Stimulated activated CD8-positive, alpha-beta memory T cell treated with anti-CD3 and anti-CD28 coated beads, Interleukin-12 subunit alpha, Interleukin-12 subunit beta, amount 100 ng/mL, for 24 hours (primary cell): ENCODE measurements around the gene YIF1B.

Experiments used
- DNase-seq: peaks from one replicate; pipeline ENCODE4 v3.0.0-alpha.2; 2020; ENCODE audit errors: extremely low read depth

Gene YIF1B

GRCh38 chr19:38335949-38336637 lies 20.3 kb upstream of the YIF1B start:
- DNase-seq: peak; percentile 91

DNA sequence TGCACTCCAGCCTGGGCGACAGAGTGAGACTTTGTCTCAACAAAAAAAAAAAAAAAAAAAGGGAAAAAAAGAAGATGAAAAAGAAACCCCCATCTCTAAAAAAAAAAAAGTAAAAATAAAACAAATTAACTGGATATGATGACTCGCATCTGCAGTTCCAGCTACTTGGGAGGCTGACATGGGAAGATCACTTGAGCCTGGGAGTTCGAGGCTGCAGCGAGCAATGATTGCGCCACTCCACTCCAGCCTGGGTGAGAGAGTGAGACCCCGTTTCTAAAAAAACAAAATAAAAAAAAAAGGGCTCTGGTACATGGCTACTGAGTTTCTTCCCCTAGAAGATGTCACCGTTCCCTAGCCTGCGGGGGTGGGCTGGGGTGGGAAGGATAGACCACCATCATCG lies 17.5 kb upstream of the YIF1B start:
- DNase-seq: no peak

GRCh38 chr19:38331728-38332127 lies 16.0 kb upstream of the YIF1B start:
- DNase-seq: no peak

DNA sequence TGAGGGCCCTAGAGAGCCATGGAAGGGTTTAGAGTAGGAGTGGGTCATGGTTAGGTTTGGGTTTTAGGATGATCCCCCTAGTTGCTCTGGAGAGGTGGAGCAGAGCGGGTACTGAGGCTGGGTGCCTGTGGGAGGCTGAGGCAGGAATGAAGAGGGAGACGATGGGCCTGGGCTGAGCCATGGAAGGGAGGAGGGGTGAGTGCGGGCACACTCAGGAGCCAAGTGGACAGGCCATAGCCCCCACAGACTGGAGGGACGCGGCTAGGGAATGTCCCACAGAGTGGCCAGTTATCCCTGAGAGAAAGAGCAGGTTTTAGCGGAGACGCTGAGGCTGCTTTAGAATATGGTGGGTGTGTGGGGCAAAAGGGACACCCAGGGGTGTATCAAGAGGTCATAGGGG lies 13.9 kb upstream of the YIF1B start:
- no peak for DNase-seq

DNA sequence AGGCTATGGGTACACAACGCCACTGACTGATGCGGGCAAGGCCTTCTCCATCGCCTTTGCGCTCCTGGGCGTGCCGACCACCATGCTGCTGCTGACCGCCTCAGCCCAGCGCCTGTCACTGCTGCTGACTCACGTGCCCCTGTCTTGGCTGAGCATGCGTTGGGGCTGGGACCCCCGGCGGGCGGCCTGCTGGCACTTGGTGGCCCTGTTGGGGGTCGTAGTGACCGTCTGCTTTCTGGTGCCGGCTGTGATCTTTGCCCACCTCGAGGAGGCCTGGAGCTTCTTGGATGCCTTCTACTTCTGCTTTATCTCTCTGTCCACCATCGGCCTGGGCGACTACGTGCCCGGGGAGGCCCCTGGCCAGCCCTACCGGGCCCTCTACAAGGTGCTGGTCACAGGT lies 10.8 kb upstream of the YIF1B start:
- no peak for DNase-seq

DNA sequence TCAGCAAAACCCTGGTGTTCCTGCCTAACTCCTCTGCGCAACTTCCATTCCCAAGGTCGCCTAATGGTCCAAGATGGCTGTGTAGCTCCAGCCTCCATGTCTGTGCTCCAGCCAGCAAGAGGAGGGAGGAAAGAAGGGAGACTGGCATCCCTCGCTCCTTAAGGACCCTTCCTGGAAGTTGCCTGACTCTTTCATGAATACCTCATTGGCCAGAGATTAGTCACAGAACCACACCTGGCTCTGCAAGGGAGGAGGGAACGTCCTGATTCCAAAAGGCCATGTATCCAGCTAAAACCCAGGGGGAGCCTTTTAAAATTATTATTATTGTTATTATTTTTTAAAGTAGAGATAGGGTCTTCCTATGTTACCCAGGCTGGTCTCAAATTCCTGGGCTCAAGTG lies 8.7 kb upstream of the YIF1B start:
- no peak for DNase-seq

- no peak for DNase-seq
These were observed 7.5 kb upstream of the YIF1B start for GRCh38 chr19:38323291-38323690.

DNA sequence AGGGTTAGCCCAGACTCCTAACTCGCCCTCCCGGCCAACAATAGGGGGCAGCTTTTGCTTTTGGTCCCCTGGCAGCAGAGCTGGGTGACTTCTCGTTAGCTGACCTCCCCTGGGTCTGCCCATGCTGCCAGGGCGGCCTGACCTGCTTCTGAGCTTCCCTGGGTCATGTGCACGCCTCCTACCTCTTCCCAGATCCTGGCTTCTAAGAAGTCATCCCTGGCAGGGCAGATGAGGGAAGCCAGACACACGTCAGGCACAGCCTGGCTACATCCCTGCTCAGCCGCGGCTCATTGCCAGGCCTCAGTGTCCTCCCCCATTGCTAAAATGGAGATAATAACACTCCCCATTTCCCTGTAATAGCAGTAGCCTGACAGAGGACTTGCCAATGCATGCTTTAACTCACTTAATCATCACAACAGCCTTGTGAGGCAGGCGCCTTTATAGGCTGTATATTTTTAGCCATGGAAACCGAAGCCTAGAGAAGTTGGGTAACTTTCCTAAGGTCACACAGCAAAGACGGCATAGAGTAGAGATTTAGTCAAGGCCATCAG lies 6.0 kb upstream of the YIF1B start:
- DNase-seq: no peak

GRCh38 chr19:38320969-38321339 lies 5.2 kb upstream of the YIF1B start:
- no peak for DNase-seq

GRCh38 chr19:38319421-38320258 lies 3.9 kb upstream of the YIF1B start, which contains the start of gene KCNK6:
Gene KCNK6, plus strand, starts transcription at chr19:38319845. Its CDS starts 106 bp downstream, at chr19:38319951.
- DNase-seq: peak; percentile 14

- DNase-seq: no peak
These were observed 2.9 kb upstream of the YIF1B start for GRCh38 chr19:38318660-38319059.

DNA sequence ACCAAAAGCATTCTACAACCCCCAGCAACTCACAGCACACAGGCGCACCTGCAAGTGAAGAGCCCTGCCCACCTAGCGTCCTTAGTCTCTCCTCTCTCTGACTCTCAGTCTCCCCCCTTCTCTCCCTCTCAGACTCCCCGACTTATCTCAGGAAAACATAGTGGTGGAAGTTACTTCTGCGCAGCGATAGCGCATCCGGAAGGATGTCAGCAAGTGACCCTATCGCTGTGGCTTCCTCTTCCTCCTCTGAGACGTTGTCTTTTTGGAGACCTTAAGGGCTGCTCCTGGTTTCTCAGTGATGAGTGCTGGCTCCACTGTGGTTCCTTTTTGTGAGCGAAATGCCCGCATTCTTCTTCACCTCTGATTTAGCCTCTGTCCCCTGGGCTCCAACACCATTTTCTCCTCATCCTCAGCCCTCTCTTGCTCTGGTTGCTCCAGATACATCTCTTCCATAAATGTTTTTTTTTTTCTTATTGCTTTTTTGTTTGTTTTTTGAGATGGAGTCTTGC lies 1.4 kb upstream of the YIF1B start:
- DNase-seq: no peak

- DNase-seq: no peak
These were observed 825 bp upstream of the YIF1B start for GRCh38 chr19:38316477-38317067.

- no peak for DNase-seq
These were observed 4.8 kb downstream of the YIF1B start for GRCh38 chr19:38310986-38311385.

GRCh38 chr19:38310279-38310670 lies 5.5 kb downstream of the YIF1B start:
- no peak for DNase-seq

GRCh38 chr19:38309615-38310278 lies 6.0 kb downstream of the YIF1B start:
- DNase-seq: no peak

GRCh38 chr19:38308926-38309614 lies 6.7 kb downstream of the YIF1B start:
- no peak for DNase-seq

DNA sequence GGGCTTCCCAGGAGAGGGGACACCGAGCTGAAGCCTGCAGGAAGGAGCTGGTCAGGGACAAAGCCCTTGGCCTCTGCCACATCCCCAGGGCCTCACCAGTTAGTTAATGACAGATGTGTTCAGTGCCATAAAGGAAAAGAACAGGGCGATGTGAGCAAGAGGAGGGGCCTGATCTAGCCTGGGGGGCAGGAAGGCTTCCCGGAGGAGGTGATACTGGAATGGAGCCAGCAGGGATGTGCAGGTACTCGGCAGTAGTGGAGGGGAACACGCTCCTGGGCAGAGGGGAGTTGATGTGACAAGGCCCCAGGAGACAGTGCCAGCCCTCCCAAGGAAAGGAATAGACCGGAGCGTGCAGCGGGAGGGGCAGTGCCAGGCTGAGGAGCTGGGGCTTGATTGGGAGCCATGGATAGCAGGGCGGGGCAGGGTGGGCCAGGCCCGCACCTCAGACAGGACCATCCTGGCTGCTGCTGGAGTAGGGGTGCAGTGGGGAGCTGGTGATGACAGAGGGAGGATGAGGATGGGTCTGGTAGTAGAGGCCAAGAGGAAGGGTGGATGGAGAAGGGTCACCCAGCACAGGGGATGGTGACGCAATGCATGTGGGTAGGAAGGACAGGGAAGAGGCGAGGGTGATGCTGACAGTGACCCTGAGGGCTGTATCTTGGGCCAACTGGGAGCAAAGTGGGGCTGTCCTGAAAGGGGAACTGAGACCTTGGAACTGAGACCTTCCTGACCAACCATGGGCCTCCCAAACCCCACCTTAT lies 7.6 kb downstream of the YIF1B start:
- DNase-seq: no peak

DNA sequence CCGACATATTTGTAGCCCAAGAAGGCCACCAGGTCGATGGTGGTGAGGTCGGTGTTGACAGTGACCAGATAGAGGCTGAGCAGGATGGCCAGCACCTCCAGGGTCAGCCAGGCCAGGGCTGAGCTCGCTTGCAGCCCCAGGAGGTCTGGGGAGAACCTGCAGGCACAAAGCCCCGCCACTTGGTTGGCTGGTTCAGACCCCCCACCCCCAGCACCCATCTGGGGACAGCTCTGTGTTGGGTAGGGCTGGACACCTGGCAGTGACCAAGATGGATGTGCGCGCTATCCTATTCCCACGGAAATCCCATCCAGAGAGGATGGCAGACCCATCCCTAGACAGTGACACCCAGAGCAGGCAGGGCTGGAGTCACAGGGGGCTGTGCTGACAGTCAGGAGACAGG lies 8.2 kb downstream of the YIF1B start:
- no peak for DNase-seq

- no peak for DNase-seq
These were observed 8.7 kb downstream of the YIF1B start for GRCh38 chr19:38307076-38307475.

GRCh38 chr19:38306236-38306635 lies 9.5 kb downstream of the YIF1B start:
- no peak for DNase-seq
